GM19467 (cell line): ENCODE results near the gene ATP8A2.
"Not testable (repeated sequence)": the region's sequence is repeated elsewhere in the genome, so short reads cannot be mapped to it uniquely, and the experiment has no call there.

ENCODE experiments used
- ATAC-seq: cut with Tn5 transposase; IDR thresholded peaks from one replicate; pipeline ENCODE4 v1.9.1; 2021; ENCODE audit warnings: mild to moderate bottlenecking, moderate library complexity; ENCODE audit not compliant: unreplicated experiment

Gene ATP8A2

GRCh38 chr13:25462301-25463125 lies 90.7 kb downstream of the ATP8A2 start:
- no peak for ATAC-seq

DNA sequence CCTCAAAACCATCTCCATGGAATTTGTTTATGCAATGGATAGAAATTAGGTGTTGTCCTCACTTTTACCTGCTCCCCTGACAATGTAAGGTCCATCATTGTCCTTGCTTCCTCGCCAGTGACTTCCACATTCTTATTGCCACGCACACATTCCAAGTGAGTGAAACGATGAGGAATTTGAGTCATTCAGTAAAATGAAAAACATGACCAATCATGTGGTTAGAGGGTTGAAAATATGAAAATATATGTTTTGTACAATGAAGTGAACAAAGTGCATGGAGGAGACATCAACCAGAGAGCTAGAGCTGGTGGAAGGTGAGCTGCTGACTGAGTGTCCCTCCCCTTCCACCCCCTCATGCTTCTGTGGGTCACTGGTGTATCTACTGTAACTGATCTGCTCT lies 91.7 kb downstream of the ATP8A2 start:
- no peak for ATAC-seq

GRCh38 chr13:25466880-25467279 lies 95.1 kb downstream of the ATP8A2 start:
- ATAC-seq, result no peak

DNA sequence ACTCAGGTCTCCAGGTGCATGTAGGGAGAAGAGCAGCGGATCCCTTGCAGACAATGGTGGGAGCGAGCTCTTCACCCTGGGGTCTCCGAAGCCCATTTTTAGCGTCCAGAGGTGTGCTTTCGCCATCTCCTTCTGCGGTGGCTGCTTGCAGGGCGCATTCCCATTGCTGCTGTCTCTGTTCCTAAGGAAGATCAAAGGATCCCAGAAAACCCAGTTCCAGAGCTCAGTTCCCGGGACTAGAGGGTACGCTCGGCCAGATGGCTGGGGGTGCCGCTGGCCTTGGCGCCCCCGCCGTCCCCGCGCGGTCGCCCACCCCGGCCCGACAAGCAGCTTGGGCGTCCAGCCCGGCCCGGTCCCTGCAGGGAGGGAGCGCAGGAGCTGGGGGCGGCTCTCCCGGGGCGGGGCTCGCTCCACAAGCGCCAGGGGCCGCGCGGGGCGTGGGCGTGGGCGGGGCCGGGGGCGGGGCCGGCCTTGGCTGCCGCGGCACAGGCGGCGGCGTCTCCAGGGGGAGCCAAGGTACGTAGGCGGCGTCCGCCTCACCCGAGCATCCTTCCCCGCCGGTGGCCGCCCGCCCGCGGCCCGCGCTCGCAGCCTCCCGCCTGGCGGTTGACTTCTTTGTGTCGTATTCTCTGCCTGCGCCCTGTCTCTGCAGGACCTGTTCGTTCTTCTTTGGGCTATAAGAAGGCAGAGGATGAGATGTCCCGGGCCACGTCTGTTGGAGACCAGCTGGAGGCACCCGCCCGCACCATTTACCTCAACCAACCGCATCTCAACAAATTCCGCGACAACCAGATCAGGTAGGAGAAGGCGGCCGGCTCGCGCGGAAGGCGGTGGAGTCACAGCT lies 96.8 kb downstream of the ATP8A2 start:
- no peak for ATAC-seq

- ATAC-seq, result no peak
Observed at GRCh38 chr13:25469169-25469525, 97.4 kb downstream of the ATP8A2 start.

DNA sequence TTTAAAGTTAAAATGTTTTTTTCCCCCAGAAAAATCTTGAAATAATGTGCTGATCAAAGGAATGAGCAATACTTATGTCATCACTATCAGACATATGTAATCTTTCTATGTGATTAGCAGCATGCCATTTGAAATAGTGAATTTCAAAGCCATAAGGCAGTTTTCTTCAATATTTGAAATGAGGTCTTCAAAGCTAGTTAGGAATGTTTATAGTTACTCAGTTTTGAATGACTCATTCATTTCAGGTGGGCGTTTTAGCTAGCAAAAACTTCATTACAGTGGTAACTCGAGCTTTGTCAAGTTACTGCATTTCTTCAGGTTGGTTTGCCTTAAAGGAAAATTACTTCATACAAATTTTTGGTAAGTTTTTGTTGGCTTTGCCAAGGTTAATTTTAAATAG lies 102.1 kb downstream of the ATP8A2 start:
- no peak for ATAC-seq

DNA sequence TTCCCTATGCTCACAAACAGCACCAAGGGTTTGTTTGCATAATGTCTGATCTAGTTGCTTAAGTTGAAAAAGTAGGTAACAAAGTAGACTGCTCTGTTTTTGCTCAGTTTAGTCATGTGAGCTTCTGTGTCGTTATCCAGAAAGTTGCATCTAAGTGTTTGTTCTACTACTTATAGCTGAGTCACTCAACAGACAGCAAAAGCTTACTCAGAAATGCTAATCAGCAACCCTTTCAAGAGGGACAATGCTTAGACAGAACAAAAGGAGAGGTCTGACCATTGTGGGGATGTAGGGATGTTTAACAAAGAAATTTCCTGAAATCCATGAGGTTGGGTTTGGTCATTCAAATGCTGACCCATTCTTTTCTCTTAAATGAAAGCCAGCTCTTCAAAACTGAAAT lies 106.4 kb downstream of the ATP8A2 start:
- ATAC-seq, result no peak

- no peak for ATAC-seq
Observed at GRCh38 chr13:25489238-25489637, 117.5 kb downstream of the ATP8A2 start.

- ATAC-seq, result no peak
Observed at GRCh38 chr13:25490236-25490635, 118.5 kb downstream of the ATP8A2 start.

GRCh38 chr13:25493931-25494640 lies 122.3 kb downstream of the ATP8A2 start:
- no peak for ATAC-seq

DNA sequence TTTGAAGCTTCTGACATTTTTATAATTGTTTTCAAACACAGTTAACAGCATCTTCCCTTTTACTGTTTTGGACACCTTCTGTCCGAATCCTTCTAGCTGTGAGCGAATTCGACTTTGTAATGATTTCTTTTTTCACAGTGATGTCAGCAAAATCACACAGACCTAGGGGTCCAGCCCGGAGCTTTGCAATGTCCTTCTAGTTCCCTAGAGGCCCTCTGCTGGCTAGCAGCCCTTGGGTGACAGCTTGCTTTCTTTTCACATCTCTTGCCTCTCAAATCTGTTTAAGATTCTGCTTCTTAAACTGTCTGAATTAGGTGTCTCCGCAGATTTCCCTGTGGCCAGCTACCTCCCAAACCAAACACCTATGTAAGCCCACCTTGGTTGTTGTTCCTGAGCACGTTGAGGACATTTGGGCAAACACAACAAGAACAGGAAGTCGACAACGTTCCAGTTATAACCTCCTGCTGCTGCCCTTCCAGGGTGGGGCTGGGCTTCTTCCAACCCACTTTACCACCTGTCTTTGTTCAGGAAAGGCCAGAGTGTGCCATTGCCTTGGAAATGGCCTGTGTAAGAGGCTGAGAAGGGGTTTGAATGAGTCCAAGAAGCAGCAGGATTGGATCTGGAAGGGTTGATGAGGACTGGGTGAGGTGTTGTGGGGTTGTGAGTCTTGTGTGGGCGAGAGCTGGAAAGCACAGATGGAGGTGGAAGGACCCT lies 123.1 kb downstream of the ATP8A2 start:
- no peak for ATAC-seq

- ATAC-seq, result no peak
Observed at GRCh38 chr13:25501231-25501630, 129.5 kb downstream of the ATP8A2 start.

DNA sequence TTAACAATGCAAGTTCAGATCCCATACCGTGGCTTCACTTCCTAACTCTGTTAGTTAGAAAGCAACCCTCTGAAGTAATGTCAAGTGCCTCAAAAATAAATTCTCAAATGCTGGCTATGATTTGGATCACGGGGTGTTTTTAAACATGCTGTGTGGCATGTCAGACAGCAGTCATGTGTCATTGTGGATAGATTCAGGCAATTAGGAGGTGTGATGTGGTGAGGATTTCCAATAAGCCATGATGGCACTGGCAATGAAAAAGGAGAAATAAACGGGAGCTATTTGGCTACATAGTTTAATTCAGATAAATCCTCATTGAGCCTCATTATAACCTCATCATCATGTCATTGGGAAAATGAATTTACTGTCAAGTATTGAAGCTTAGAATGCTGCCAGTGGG lies 130.3 kb downstream of the ATP8A2 start:
- ATAC-seq, result no peak

DNA sequence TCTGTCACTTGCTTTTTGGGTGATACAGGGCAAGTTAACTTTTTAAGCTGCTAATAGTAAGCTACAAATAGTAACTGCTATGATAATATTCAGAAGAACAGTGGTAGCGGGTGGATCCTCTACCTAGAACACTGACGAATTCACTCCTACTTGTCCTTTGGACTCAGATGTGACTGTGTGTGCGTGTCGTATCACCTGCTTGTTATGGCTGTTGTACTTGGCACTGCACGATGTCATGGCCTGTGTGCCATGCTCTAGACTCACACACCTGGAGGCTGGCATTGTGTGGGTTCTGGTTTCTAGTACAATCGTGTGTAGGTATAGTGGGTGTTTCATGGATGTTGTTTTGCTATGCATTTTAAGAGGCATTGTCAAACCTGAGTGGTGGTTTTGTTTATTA lies 130.8 kb downstream of the ATP8A2 start:
- no peak for ATAC-seq

- no peak for ATAC-seq
Observed at GRCh38 chr13:25503856-25504255, 132.1 kb downstream of the ATP8A2 start.

DNA sequence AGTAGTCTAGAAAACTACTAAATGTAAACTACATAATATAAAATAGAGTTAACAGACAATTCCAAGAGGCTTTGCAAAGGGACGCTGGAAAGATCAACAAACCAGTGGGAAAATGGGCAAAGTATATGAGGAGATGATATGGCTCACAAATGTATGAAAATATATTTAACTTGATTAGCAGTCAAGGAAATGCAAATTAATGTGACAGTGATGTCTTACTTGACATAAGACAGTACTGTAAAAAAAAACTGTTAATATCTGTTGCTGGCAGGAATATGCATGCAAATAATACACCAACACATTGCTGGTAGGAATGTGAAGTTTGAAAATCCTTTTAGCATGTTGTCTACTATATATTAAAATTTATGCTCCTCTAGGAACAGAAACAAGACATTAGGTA lies 136.1 kb downstream of the ATP8A2 start:
- ATAC-seq, result no peak

GRCh38 chr13:25513060-25513459 lies 141.3 kb downstream of the ATP8A2 start:
- ATAC-seq, result not testable (repeated sequence)

DNA sequence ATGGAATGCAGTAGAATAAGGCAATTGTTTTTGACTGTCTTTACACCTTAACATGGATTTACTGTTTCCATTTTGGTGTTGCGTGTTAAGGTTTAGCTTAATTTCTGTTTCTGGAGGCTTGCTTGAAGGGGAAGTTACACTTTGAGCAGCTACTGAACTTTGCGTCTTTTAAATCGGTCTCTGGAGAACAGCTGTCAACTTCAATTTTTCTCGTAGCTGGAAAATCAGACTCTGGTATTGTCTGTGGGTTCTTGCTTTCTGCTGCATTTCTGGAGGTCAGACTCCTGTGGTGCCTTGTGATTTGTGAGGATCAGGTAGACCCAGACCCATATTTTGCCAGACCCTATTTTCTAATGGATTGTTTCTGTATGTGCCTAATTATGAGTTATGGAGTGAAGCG lies 146.7 kb downstream of the ATP8A2 start:
- no peak for ATAC-seq

- ATAC-seq, result no peak
Observed at GRCh38 chr13:25525884-25526283, 154.1 kb downstream of the ATP8A2 start.

- ATAC-seq, result no peak
Observed at GRCh38 chr13:25528266-25528665, 156.5 kb downstream of the ATP8A2 start.

GRCh38 chr13:25529425-25529824 lies 157.7 kb downstream of the ATP8A2 start:
- ATAC-seq, result no peak
